ENCODE data around the gene SHROOM3.
"Not testable (repeated sequence)": the region's sequence is repeated elsewhere in the genome, so short reads cannot be mapped to it uniquely, and the experiment has no call there.

The SHROOM3 gene

DNA sequence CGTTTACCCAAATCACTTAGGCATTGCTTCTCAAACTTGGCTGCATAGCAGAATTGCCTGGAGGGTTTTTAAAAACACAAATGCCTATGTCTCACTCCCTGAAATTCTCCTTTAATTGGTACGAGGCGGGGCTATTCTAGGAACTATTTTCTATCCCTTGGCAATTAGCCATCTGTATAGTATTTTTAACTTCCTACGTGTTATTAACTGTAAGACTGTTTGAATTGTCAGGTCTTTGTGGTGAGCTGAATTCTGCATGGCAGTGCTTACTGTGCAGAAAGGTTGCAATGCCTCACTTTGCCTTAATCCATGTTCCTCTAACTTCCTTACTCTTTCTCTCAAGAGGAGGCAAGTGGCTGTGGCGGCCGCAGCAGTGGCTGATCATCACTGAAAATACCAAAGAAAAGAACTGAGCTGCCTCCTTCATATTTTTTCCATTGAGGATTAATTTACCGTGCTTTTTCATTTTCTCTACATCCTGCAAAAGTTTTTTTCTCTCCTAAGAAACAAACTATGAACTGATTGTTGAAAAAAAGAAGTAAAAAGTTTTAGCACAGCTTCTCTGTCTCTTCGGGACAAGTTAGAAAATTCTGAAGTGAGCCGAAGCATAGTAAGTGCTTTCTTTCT lies at the start of gene SHROOM3:
TSS of gene SHROOM3 (plus strand) at position 329 of the 627 bp plus-strand sequence. CDS start 824 bp downstream, outside the sequence.
- no peak for DNase-seq (ENCODE audit: low read depth in 1 of 2, low spot score in 1 of 2)

DNA sequence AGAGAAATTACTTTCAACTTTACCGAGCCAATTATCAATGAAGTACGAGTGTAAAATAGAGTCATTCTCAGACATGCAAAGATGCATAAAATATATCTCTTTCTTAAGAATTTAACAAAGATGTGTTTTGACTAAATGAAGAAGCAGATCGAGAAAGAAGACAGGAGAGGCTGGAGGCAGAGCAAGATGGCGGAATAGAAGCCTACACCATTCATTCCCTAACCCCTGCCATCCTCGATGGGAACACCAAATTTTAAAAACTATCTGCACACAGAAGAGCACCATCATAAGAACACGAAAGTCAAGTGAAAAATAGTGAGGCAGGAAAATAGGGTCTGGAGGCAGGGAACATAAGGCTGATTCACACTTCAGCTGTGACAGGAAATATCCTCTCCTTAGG lies 49.1 kb upstream of the SHROOM3 start:
- DNase-seq (ENCODE audit: low read depth in 1 of 2, low spot score in 1 of 2) = no peak

DNA sequence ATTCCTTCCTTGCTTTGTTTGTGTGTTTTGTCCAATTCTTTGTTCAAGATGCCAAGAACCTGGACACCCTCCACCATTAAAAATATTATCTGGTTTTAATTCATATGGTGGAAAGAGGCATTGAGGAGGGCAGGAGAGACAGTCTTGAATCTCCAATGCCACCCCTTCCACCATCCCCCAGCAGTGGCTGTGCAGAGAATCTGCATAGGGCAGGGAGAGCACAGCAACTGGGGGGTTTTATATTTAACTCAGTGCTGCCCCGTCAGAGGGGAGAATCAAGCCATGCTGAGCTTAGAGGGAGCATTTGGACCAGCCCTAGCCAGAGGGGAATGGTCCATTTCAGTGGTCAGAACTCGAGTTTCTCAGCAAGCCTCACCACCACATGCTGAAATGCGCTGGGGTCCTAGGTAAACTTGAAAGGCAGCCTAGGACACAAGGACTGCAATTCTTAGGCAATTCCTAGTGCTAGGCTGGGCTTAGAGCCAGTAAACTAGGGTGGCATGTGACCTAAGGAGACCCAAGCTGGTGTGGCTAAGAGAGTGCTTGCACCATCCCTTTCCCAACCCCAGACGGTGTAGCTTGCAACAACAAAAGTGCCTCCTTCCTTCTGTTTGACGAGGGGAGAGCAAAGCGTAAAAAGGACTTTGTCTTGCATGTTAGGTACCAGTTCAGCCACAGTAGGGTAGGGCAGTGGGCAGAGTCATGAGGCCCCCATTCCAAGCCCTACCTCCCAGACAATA lies 48.3 kb upstream of the SHROOM3 start:
- no peak for DNase-seq (ENCODE audit: low read depth in 1 of 2, low spot score in 1 of 2)

DNA sequence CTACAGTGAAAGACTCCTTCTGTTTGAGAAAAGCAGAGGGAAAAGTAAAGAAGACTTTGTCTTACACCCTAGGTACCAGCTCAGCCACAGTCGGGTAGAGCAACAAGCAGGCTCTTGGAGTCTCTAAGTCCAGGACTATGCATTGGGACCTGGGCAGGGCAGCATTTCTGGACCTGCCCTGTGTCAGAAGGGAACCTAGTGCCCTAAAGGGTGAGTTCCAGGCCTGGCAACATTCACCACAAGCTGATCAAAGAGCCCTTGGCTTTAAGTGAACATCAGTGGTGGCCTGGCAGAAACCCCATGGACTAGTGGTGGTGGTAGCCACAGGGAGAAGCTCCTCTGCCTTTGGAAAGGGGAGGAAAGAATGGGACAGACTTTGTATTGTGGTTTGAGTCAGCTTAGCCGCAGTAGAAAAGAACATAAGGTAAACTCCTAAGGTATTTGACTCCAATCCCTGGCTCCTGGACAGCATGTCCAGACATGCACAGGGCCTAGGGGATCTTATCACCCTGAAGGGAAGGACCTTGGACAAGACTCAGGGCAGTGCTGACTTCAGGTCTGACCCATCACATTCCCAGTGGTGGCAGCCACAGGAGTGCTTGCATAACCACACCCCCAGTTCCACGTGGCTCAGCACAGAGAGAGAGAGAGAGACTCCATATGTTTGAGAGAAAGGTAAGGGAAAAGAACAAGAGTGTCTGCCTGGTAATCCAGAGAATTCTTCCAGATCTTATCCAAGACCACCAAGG lies 46.7 kb upstream of the SHROOM3 start:
- DNase-seq (ENCODE audit: low read depth in 1 of 2, low spot score in 1 of 2) = no peak

DNA sequence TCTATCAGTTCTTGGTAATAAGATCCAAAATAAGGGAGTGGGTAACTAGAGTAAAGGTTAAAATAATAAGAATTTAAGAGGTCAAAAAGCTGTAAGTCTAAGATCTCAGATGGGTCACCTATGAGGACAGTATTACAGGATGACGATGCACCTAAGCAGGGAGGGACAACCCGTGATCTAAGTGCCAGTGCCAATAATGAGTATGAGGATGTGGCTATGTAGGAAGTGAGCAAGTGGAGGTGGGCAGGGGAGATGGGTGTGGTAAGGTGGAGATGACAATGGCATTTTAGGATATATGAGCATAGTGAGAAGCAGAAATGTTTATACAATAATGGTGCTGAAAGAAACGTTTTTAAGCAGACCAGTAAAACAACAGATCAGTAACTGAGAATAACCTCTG lies 33.4 kb upstream of the SHROOM3 start:
- no peak for DNase-seq (ENCODE audit: low read depth in 1 of 2, low spot score in 1 of 2)

DNA sequence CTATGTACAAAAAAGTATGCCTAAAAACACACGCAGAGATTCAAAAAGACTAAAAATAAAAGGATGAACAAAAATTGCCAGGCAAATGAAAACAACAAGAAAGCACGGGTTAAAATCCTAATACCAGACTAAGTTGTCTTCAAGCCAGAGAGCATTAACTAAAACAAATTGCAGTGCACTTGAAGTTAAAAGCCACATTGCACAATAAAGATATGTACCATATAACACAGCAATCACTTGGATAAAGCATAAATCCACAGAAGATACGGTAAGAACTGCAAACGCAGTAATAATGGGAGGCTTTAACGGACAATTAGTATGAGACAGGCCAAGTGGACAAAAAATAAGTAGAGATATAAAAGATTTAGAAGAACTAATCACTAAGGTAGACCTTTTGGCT lies 28.9 kb upstream of the SHROOM3 start:
- DNase-seq (ENCODE audit: low read depth in 1 of 2, low spot score in 1 of 2) = no peak

DNA sequence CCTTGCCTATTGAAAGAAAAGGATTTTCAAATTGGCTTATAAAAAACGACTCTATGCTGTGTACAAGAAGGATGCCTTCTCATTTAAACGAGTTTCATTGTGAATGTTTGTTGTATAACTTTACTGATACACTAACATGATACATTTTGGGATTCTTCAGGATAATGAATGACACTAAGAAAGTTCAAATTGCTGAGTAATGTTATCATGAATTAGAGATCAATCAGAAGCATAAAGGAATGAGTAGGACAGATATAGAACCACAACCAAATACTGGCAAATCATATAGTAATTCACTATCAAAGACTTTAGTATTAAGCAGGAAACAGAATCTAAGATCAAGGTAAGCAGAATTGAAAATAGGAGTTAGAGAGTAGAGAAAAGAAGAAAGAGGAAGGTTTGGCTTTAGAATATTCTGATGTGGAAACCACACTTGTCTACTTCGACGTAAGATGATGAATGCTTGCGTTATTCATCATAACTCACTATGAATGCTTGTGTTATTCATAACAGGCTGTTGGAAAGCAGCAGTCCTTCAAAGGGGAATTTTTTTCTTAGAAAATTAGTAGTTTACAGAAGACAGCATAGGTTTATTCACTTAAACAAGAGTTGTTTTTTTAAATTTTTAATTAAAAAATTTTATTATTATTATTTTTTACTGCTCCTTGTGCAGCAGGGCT lies 27.4 kb upstream of the SHROOM3 start:
- DNase-seq (ENCODE audit: low read depth in 1 of 2, low spot score in 1 of 2) = no peak

DNA sequence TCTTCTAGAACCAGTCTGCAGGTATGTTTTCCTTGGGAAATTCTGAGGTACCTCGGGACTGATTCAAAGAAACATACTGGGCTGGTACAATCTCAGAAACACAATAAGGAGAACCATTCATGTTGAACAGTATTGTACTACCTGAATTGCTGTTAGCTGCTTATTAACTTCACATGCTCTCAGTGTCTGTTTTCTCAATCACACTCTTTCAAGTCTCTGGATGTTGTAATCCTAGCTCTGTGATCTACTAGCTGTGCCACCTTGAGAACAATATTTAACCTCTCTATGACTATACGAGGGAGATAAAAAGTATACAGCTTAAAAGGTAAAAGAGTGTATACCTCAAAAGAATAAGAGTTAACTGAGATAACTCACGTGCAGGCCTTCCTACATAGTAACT lies 24.4 kb upstream of the SHROOM3 start:
- DNase-seq (ENCODE audit: low read depth in 1 of 2, low spot score in 1 of 2) = no peak

DNA sequence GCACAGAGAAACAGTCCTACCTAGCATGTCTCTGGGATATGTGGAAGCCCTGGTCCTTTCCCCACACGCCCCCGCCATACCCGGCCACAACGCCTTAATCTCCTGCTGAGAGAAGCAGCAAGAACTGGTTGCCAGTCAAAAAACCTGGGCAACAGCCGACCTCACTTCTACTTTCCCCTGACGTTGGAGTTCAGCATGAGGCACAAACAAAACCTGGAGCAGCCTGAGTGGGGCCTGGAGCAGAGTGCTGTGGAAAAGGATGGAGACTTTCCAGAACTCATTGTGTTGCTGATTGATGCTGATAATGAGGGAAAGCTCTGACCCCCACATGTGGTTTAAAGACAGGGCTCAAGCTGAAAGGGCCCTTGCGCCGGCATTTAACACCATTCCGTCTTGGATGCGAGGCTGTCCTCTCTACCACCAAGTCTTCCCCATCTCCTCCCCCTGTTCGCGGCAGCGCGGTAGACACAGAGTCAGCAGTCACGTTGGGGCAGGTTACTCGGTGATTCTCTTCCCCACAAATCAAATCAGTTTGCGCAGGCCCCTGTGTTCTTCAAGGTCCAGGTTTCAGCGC lies 14.8 kb upstream of the SHROOM3 start:
- DNase-seq (ENCODE audit: low read depth in 1 of 2, low spot score in 1 of 2) = no peak

DNA sequence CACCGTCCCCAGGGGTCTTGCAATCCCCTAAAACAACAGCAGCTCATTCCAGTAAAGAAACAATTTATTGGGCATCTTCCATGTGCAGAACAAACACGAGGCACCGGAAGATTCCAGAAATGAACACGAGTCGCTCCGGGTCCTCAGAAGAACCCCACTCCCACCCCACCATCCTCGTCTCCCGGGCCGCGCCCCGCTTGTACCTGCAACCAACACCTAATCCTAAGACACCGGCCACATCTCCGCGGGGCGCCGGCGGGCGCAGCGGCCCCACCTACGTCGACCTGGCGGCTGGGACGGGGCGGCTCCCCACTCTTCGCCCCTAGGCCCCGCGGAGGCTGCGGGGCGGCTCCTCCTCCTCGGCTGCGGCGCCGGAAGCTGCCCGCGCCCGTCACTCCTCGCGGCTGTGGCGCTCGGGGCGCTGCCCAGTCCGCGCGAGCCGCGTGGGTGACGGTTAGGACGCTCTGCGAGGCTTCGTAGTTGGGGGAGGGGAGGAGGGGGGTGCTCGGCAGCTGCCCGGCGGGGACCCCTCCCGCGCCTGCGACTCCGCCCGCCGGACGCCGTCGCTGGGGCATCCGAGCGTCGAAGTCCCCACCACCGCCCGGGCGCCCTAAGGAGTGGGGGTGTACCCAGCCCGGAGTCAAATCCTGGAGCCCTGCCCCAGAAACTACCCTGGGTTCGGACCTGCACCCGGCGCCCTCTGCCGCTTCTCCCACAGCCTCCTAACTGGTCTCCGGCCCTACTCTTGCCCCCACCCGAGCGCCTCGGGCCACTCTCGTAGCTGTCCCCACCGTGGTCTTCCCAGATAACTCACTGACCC lies 14.1 kb upstream of the SHROOM3 start, which contains the start of gene CCDC158:
TSS of gene CCDC158 (minus strand) at position 380 of the 820 bp plus-strand sequence. CDS start 17,934 bp downstream, outside the sequence.
- no peak for DNase-seq (ENCODE audit: low read depth in 1 of 2, low spot score in 1 of 2)

DNA sequence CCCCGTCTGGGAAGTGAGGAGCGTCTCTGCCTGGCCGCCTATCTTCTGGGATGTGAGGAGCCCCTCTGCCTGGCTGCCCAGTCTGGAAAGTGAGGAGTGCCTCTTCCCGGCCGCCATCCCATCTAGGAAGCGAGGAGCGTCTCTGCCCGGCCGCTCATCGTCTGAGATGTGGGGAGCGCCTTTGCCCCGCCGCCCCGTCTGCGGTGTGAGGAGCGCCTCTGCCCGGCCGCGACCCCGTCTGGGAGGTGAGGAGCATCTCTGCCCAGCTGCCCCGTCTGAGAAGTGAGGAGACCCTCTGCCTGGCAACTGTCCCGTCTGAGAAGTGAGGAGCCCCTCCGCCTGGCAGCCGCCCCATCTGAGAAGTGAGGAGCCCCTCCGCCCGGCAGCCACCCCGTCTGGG lies 11.9 kb upstream of the SHROOM3 start:
- DNase-seq (ENCODE audit: low read depth in 1 of 2, low spot score in 1 of 2) = not testable (repeated sequence)

DNA sequence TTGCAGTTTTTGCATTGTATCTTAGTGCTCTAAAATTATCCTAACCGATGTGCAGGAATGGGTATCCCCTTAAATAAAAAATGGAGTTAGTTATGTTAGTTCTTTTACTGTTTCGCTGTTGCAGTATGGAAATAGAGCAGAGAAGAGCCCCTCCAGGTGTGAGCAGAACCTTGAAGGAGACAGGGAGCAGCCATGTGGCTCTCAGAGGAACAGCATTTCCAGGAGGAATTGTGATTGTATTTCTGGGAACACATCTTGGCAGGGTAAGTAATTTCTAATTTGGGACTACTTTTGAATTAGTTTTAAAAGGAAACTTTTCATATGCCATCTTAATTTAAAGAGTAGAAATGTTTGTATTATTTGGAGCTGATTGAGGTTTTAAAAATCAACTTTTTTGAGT lies 8.8 kb upstream of the SHROOM3 start:
- no peak for DNase-seq (ENCODE audit: low read depth in 1 of 2, low spot score in 1 of 2)

DNA sequence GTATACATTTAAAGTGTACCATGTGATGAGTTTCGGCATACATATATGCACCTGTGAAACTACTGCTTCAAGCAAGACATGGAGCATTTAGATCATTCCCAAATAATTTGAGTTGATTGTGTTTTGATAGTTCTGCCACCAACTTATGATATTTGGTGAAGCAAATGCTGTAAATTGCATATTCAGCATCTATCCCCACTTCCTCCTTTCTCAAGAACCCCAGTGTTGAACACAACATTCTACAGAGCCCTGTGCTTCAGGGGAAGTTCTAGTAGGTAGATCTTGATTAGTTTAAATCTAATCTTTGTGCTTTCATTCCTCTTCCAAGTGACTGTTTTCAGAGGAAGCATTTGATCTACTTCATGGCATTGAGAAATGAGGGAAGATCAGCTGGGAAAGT lies 5.4 kb upstream of the SHROOM3 start:
- no peak for DNase-seq (ENCODE audit: low read depth in 1 of 2, low spot score in 1 of 2)

DNA sequence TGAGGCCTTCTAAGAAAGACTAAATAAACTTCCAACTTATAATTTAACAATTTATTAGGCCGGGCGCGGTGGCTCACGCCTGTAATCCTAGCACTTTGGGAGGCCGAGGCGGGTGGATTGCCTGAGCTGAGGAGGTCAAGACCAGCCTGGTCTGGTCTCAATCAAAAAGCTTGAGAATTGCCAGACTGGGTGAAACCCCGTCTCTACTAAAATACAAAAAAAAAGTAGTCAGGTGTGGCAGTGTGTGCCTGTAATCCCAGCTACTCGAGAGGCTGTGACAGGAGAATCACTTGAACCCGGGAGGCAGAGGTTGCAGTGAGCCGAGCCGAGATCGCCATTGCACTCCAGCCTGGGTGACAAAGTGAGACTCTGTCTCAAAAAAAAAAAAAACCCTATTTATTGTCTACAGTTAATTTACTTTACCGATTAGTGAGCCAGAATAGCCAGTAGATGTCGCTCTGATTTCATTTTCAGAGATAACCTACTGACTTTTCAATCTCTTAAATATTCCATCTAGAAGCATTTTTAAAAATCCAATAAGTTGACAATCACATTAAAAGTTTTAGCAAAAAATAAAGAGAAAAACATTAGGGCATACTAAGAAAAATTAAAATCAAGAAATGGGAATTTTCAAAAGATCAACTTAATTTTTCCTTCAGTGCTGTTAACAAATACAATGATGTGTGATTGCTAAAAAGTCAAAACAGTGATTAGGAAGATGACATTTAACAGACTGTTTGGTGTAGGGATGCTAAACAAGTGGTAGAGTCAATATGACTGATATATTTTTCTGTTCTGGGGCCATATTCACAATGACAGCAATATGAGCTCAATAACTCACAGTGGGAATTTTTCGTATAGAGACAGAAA lies 4.3 kb upstream of the SHROOM3 start:
- DNase-seq (ENCODE audit: low read depth in 1 of 2, low spot score in 1 of 2) = no peak

DNA sequence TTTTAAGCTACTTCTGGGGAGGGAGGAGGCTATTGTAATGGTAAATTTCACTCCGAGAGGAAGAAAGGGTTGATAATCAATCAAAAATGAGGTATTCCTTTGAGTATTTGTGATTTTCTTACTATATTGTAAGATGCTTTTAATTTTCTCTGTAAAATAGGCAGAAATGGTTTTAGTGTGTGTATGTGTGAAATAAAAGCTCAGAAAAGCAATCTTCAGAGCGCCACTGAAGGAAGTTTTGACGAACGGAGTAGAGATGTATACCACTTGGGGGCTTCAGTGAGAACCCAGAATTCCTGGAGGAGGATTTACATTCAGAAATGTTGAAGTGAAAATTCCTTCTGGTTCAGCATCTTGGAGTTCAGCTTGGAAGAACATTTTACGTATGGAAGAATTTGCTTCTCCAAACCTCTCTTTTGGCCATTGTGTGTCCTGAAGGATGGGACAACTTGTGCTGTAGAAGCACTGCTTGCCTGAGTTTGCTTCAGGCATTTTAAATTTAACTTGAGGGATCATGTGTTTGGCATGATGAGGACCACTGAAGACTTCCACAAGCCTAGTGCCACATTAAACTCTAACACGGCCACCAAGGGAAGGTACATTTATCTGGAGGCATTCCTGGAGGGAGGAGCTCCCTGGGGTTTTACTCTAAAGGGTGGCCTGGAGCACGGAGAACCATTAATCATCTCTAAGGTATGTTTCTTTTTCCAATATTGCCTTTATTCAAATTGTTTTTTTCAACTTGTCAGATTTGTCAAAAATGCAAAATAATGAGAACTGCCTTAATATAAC lies 695 bp downstream of the SHROOM3 start:
- no peak for DNase-seq (ENCODE audit: low read depth in 1 of 2, low spot score in 1 of 2)

DNA sequence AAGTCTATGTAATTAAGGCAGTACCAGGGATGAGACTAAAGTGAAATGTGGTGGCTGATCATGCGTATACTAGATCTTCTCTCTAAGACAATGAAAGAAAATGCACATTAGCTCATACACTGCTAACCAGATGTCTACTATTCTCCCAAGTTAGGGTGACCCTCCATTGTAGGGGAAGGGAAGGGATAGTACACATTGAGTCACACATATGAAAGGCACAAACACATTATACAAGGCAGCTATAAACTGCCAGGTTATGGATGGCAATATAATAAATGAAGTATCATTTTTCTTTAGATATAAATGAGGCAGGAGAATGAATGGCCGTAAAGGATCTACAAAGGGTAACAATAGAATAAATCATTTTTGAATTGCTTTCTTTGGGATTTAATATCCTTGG lies 4.5 kb downstream of the SHROOM3 start:
- DNase-seq (ENCODE audit: low read depth in 1 of 2, low spot score in 1 of 2) = no peak

DNA sequence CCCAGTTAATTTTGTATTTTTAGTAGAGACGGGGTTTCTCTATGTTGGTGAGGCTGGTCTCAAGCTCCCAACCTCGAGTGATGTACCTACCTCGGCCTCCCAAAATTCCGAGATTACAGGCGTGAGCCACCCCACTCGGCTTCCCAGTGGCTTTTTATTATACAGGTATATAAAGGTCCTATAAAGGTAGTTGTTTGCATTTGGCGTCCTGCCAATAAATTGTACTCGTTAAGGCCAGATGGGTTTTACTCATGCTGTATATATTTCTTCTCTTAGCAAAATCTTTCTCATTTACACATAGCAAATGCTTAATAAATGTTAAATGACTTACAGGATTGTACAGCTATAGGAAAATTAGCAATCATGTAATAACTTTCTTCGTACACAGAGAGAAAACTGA lies 6.9 kb downstream of the SHROOM3 start:
- DNase-seq (ENCODE audit: low read depth in 1 of 2, low spot score in 1 of 2) = no peak

DNA sequence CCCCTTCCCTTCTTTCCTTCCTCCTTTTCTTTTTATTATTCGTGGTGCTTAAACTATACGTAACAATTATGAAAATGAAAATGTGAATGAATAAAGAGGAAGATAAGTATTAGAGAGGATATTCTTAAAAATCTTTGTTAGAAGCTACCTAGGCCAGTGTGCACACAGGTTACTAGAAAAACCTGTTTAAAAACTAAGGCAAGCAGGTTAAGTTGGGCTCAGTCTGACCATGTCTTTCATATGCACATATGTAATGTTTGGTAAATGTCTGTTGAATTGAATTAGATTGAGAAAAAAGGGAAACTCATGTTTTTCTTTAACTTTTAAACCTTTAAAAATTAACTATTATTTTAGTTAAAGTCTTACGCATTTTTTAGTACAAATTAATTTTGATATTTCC lies 7.8 kb downstream of the SHROOM3 start:
- no peak for DNase-seq (ENCODE audit: low read depth in 1 of 2, low spot score in 1 of 2)

DNA sequence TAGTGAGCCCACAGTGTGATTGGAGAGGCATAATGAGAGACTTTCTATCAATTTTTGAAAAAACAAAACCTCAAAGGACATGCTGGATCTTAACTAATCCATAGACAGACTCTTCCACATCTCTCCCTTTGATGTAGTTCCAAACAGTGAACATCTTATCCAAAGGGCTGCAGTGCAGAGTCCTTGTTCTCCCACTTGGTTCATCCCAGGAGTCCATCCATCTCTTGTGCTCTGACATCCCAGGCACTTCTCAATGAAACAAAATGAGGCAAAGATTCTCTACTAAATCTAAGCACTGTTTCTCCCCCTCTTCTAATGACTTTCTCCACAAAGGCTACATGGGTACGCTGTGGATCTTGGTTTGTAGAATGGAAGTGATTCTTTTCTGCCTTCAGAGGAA lies 8.3 kb downstream of the SHROOM3 start:
- DNase-seq (ENCODE audit: low read depth in 1 of 2, low spot score in 1 of 2) = no peak

Measured in activated CD4-positive, alpha-beta T cell treated with anti-CD3 and anti-CD28 coated beads, Interleukin-2, amount 50 U/mL, for 24 hours (primary cell).